ENCODE results near the gene RADIL. TPM values are rescaled to one million over a fixed set of nuclear protein-coding genes. Genes with fewer than 3 reads are reported as not detected.
A peak's percentile ranks its signal among the peaks of the same experiment; 100 is the strongest.

Gene RADIL
- total RNA-seq, 1 donor from 2014 or later, result 3.3 TPM

- no peak for FAIRE-seq
- DNase-seq (ENCODE audit: low spot score in 2 of 2), result no peak
These were observed 119.0 kb downstream of the RADIL start for GRCh38 chr7:4764402-4765007.

GRCh38 chr7:4763794-4764185, 119.7 kb downstream of the RADIL start:
- FAIRE-seq, result no peak
- DNase-seq (ENCODE audit: low spot score in 2 of 2), result peak in 1 of 2 donors; percentile 39

- DNase-seq (ENCODE audit: low spot score in 2 of 2) (no peak), FAIRE-seq (no peak)
These were observed 120.3 kb downstream of the RADIL start for GRCh38 chr7:4763091-4763793.

- FAIRE-seq (no peak), DNase-seq (ENCODE audit: low spot score in 2 of 2) (no peak)
These were observed 121.1 kb downstream of the RADIL start for GRCh38 chr7:4762121-4763055.

- FAIRE-seq, result no peak
- DNase-seq (ENCODE audit: low spot score in 2 of 2), result no peak
These were observed 122.6 kb downstream of the RADIL start for GRCh38 chr7:4760952-4761351.

- FAIRE-seq (no peak), DNase-seq (ENCODE audit: low spot score in 2 of 2) (no peak)
These were observed 124.3 kb downstream of the RADIL start for GRCh38 chr7:4759211-4759610.

GRCh38 chr7:4758791-4759190, 124.7 kb downstream of the RADIL start:
- FAIRE-seq (no peak), DNase-seq (ENCODE audit: low spot score in 2 of 2) (peak in 1 of 2 donors; percentile 59)

- DNase-seq (ENCODE audit: low spot score in 2 of 2) (no peak), FAIRE-seq (no peak)
These were observed 125.4 kb downstream of the RADIL start for GRCh38 chr7:4758111-4758510.

- no peak for FAIRE-seq
- DNase-seq (ENCODE audit: low spot score in 2 of 2), result no peak
These were observed 128.5 kb downstream of the RADIL start for GRCh38 chr7:4755045-4755444.

- no peak for FAIRE-seq
- DNase-seq (ENCODE audit: low spot score in 2 of 2), result no peak
These were observed 129.0 kb downstream of the RADIL start for GRCh38 chr7:4754433-4755010.

- peak; percentile 83 to 86 for DNase-seq (ENCODE audit: low spot score in 2 of 2)
- no peak for FAIRE-seq
These were observed 129.7 kb downstream of the RADIL start for GRCh38 chr7:4753598-4754432.

- DNase-seq (ENCODE audit: low spot score in 2 of 2) (no peak), FAIRE-seq (no peak)
These were observed 132.0 kb downstream of the RADIL start for GRCh38 chr7:4751398-4751947.

GRCh38 chr7:4749798-4750197, 133.7 kb downstream of the RADIL start:
- FAIRE-seq, result no peak

GRCh38 chr7:4749363-4749762, 134.2 kb downstream of the RADIL start:
- DNase-seq (ENCODE audit: low spot score in 2 of 2) (no peak), FAIRE-seq (no peak)

More at GRCh38 chr7:4749798-4750197, 133.7 kb downstream of the RADIL start:
- DNase-seq (ENCODE audit: low spot score in 2 of 2), result no peak

Small RNA genes within 50 kb of the gene (small RNA-seq; reads per million reads assigned to genes)
- not detected for gene MIR4656
- not detected for gene RF00019

Other genes with a start within 250 kb of the RADIL start
- 17.5 TPM for gene FOXK1, start 201.4 kb downstream of the RADIL start, total RNA-seq
- 14.7 TPM for gene AP5Z1, start 108.1 kb downstream of the RADIL start, total RNA-seq
- gene PAPOLB, start 21.7 kb downstream of the RADIL start, total RNA-seq, result 0.82 TPM
- gene MMD2, start 75.5 kb upstream of the RADIL start, total RNA-seq, result 2.4 TPM
- 13.5 TPM for gene RBAK, start 162.1 kb upstream of the RADIL start, total RNA-seq

Data from frontal cortex (tissue), 4 donors.